Measurements from ENCODE around the gene SLC13A5. TPM values are rescaled to one million over a fixed set of nuclear protein-coding genes. Genes with fewer than 3 reads are reported as not detected.

The SLC13A5 gene
- total RNA-seq, 1 experiment from 2014 or later, result 3.1 TPM

DNA sequence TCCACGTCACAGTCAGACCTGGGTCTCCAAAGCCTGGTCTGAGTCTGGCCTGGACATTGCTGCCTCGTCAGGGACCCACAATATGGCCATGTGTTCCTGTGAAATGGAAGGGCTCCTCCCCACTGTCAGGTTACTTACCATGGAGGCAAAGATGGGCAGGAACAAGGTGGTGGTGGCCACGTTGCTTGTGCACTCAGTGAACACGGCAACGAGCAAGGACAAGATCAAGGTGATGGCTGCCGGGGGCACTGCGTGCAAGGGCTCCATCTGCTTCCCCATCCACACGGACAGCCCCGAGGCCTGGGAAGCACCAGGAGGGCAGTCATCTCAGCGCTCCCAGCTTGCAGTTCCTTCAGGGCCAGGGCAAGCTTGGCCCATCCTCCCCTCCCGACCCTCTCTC is 22.5 kb downstream of the SLC13A5 start:
- Mint-ChIP-seq H3K27me3 (ENCODE audit: unreplicated experiment) (peaks cover 50% of the 10 kb centered on the region), H3K27ac (ENCODE audit: unreplicated experiment) (no peak overlapping the region), H3K4me1 (ENCODE audit: low read depth, unreplicated experiment) (no peaks in the 10 kb centered on the region), H3K36me3 (ENCODE audit: insufficient read depth, unreplicated experiment) (no peaks in the 10 kb centered on the region), H3K9me3 (ENCODE audit: low read depth, unreplicated experiment) (peaks cover 2% of the 10 kb centered on the region), H3K4me3 (ENCODE audit: low read depth, unreplicated experiment) (no peak overlapping the region)
- intact Hi-C loops (cut with micrococcal nuclease; ENCODE audit: unreplicated experiment), result no loop called here
- BruUV-seq (replicated peaks), result no TSS peak
- TF ChIP-seq, protein P1, sequence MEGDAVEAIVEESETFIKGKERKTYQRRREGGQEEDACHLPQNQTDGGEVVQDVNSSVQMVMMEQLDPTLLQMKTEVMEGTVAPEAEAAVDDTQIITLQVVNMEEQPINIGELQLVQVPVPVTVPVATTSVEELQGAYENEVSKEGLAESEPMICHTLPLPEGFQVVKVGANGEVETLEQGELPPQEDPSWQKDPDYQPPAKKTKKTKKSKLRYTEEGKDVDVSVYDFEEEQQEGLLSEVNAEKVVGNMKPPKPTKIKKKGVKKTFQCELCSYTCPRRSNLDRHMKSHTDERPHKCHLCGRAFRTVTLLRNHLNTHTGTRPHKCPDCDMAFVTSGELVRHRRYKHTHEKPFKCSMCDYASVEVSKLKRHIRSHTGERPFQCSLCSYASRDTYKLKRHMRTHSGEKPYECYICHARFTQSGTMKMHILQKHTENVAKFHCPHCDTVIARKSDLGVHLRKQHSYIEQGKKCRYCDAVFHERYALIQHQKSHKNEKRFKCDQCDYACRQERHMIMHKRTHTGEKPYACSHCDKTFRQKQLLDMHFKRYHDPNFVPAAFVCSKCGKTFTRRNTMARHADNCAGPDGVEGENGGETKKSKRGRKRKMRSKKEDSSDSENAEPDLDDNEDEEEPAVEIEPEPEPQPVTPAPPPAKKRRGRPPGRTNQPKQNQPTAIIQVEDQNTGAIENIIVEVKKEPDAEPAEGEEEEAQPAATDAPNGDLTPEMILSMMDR (IDR thresholded peaks at IDR 0.05; ENCODE audit: unreplicated experiment), result no peak
- DNase-seq, result no peak
- CTCF ChIA-PET, result no interaction called here

- BruUV-seq (replicated peaks), result no TSS peak
- CTCF ChIA-PET, result no interaction called here
- Mint-ChIP-seq H3K9me3 (ENCODE audit: low read depth, unreplicated experiment) (peaks cover 2% of the 10 kb centered on the region), H3K27me3 (ENCODE audit: unreplicated experiment) (peaks cover 46% of the 10 kb centered on the region), H3K4me1 (ENCODE audit: low read depth, unreplicated experiment) (no peaks in the 10 kb centered on the region), H3K36me3 (ENCODE audit: insufficient read depth, unreplicated experiment) (no peaks in the 10 kb centered on the region), H3K4me3 (ENCODE audit: low read depth, unreplicated experiment) (no peak overlapping the region), H3K27ac (ENCODE audit: unreplicated experiment) (no peak overlapping the region)
- DNase-seq, result no peak
- TF ChIP-seq, protein P1 (IDR thresholded peaks at IDR 0.05; ENCODE audit: unreplicated experiment), result no peak
- intact Hi-C loops (cut with micrococcal nuclease; ENCODE audit: unreplicated experiment), result no loop called here
Measured at GRCh38 chr17:6688944-6689343, 24.2 kb downstream of the SLC13A5 start.

DNA sequence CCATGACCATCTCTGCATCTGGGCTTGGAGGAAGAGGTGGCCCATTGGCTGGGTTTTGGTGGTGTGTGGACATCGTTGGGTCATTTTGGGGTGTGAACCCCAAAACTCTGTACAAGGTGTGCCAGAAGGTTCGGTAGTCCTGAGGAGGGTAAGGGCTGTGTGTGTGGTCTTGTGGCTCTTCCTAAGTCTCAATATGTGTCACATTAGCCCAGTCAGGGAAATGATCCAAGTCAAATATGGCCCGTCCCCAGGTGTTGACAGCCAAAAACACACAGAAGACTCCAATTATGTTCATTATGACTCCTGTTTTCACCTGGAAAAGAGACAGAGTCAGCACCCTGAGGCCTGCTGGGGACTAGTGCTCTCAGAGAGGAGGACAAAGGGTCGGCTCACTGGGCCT is 27.1 kb downstream of the SLC13A5 start:
- Mint-ChIP-seq H3K36me3 (ENCODE audit: insufficient read depth, unreplicated experiment) (no peaks in the 10 kb centered on the region), H3K4me3 (ENCODE audit: low read depth, unreplicated experiment) (no peak overlapping the region), H3K27me3 (ENCODE audit: unreplicated experiment) (peaks cover 31% of the 10 kb centered on the region), H3K9me3 (ENCODE audit: low read depth, unreplicated experiment) (peaks cover 2% of the 10 kb centered on the region), H3K4me1 (ENCODE audit: low read depth, unreplicated experiment) (peaks cover 6% of the 10 kb centered on the region), H3K27ac (ENCODE audit: unreplicated experiment) (no peak overlapping the region)
- CTCF ChIA-PET, result no interaction called here
- no TSS peak for BruUV-seq (replicated peaks)
- DNase-seq, result no peak
- intact Hi-C loops (cut with micrococcal nuclease; ENCODE audit: unreplicated experiment), result no loop called here
- TF ChIP-seq, protein P1 (IDR thresholded peaks at IDR 0.05; ENCODE audit: unreplicated experiment), result no peak

DNA sequence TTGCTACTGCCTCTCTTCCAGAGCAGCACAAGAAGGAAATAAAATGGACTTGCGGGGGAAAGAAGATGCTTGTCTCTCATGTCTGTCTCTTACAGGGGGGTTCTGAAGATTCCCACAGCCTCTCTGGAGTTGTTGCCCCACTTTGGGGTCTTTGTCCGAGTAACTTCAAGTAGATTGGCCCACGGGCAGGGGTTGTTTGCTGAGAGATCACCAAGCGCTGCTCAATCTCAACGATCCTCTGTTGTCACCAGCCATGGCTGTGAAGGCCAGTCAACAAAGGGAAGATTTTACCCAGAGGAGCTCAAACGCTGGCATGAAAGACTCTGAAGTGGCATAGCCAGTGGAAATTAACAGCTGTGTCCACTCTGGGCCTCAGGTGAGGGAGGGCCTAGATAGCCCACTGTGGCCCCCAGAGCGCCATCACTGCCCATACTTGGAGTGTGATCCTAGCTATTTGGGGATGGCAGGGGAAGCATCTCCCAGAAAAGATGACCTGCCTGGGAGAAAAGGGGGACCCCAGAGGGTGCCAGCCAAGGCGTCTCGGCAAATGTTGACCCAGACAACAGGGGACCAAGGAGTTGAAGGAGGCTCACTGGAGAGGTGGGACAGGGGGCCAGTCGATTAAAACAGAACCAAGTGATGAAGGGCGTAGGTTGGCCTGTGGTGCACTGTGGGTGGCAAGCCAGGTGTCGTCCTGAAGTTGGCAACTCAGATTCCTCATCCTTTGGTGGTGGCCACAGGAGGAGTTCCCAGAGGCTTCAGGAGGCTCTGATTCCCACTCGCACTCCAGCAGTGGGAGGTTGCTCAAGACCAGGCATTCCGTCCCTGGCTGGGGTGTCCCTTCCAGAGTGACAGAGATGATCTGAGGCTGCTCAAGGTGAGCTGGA is 28.0 kb downstream of the SLC13A5 start:
- intact Hi-C loops (cut with micrococcal nuclease; ENCODE audit: unreplicated experiment), result no loop called here
- Mint-ChIP-seq H3K4me1 (ENCODE audit: low read depth, unreplicated experiment) (peaks cover 8% of the 10 kb centered on the region), H3K27me3 (ENCODE audit: unreplicated experiment) (peaks cover 31% of the 10 kb centered on the region), H3K27ac (ENCODE audit: unreplicated experiment) (no peak overlapping the region), H3K9me3 (ENCODE audit: low read depth, unreplicated experiment) (peaks cover 2% of the 10 kb centered on the region), H3K4me3 (ENCODE audit: low read depth, unreplicated experiment) (no peak overlapping the region), H3K36me3 (ENCODE audit: insufficient read depth, unreplicated experiment) (no peaks in the 10 kb centered on the region)
- BruUV-seq (replicated peaks), result no TSS peak
- no peak for DNase-seq
- TF ChIP-seq, protein P1 (IDR thresholded peaks at IDR 0.05; ENCODE audit: unreplicated experiment), result no peak
- CTCF ChIA-PET, result no interaction called here
